ENCODE measurements around the gene ARHGEF6.

ARHGEF6 gene

DNA sequence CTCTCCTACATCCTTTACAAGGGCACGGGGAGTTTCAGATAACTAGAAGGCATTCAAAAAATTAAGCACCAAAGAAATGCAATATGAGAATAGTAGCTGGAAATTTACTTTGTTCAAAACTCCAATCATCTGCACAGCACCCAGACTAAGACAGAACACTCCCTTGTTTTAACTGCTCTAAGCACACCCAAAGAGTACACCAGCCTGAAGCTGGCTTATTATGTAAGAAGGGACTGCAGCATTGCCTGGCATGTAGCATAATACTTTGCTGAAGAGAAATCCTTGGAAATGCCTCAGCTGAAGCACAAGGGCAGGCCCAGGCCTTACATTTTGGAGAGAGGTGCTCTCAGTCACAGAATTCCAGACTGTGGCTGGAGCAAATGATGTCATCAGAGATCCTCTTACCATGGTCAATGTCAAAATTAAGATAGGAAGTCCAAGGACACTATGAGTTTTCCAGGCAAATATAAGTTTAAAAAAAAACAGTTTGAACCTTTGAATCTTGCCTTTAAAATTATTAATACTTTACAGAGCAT is 14.8 kb downstream of the ARHGEF6 start:
- no CpG with 5 or more reads among the region's 1 CpG for WGBS, 2 donors (ENCODE audit: extremely low coverage in 2 of 2, insufficient read length in 2 of 2, insufficient replicate concordance in 1 of 2)
- Histone ChIP-seq H2BK120ac (ENCODE audit: low read depth, low read length) (no peak overlapping the region), H3K4me2 (ENCODE audit: insufficient read depth, low read length, poor library complexity, severe bottlenecking) (no peak overlapping the region), H3K4me1 (ENCODE audit: control insufficient read depth in 2 of 2, insufficient read depth in 1 of 2, low read depth in 1 of 2, low read length in 2 of 2) (peaks cover 0 to 3% of the 10 kb centered on the region in 2 donors), H2BK5ac (ENCODE audit: low read length) (no peak overlapping the region), H4K91ac (ENCODE audit: low read depth, low read length, poor library complexity) (no peak overlapping the region), H3K23ac (ENCODE audit: low read depth, low read length, poor library complexity) (no peak overlapping the region), H3K79me1 (ENCODE audit: low read depth, low read length) (no peaks in the 10 kb centered on the region), H3K4ac (ENCODE audit: low read length) (no peak overlapping the region), H3K9ac (ENCODE audit: low read depth, low read length, poor library complexity) (no peak overlapping the region), H3K9me3 (replicated peaks in 1 of 2; ENCODE audit: control insufficient read depth in 2 of 2, insufficient read depth in 1 of 2, low read depth in 1 of 2, low read length in 2 of 2) (peaks cover 0 to 9% of the 10 kb centered on the region in 2 donors), H3K27ac (replicated peaks; ENCODE audit: low read length) (no peak overlapping the region), H3K18ac (ENCODE audit: low read length) (no peak overlapping the region), H3K4me3 (ENCODE audit: low read length in 2 of 2) (no peak overlapping the region), H4K8ac (ENCODE audit: low read depth, low read length) (no peak overlapping the region), H3K36me3 (replicated peaks in 1 of 2; ENCODE audit: control insufficient read depth in 2 of 2, insufficient read depth in 2 of 2, low read length in 2 of 2) (no peaks in the 10 kb centered on the region), H2AFZ (ENCODE audit: low read length) (no peak overlapping the region), H3K27me3 (ENCODE audit: control insufficient read depth in 3 of 3, insufficient read depth in 3 of 3, low read depth in 1 of 3, low read length in 3 of 3) (peaks cover 0 to 7% (median 3%) of the 10 kb centered on the region in 3 experiments), H2BK12ac (ENCODE audit: low read length) (no peak overlapping the region), H3K14ac (ENCODE audit: low read length) (no peak overlapping the region), H2BK15ac (ENCODE audit: low read length) (no peak overlapping the region), H2AK5ac (ENCODE audit: low read depth, low read length) (no peak overlapping the region)
- no peak for DNase-seq (ENCODE audit: low spot score)

- Histone ChIP-seq H2BK5ac (ENCODE audit: low read length) (no peak overlapping the region), H3K36me3 (replicated peaks in 1 of 2; ENCODE audit: control insufficient read depth in 2 of 2, insufficient read depth in 2 of 2, low read length in 2 of 2) (no peaks in the 10 kb centered on the region), H3K4ac (ENCODE audit: low read length) (no peak overlapping the region), H3K4me1 (ENCODE audit: control insufficient read depth in 2 of 2, insufficient read depth in 1 of 2, low read depth in 1 of 2, low read length in 2 of 2) (peaks cover 0 to 11% of the 10 kb centered on the region in 2 donors), H2BK15ac (ENCODE audit: low read length) (no peak overlapping the region), H2BK12ac (ENCODE audit: low read length) (no peak overlapping the region), H2AK5ac (ENCODE audit: low read depth, low read length) (no peak overlapping the region), H2BK120ac (ENCODE audit: low read depth, low read length) (no peak overlapping the region), H2AFZ (ENCODE audit: low read length) (no peak overlapping the region), H3K27me3 (ENCODE audit: control insufficient read depth in 3 of 3, insufficient read depth in 3 of 3, low read depth in 1 of 3, low read length in 3 of 3) (peaks cover 0 to 7% (median 3%) of the 10 kb centered on the region in 3 experiments), H3K4me3 (ENCODE audit: low read length in 2 of 2) (no peak overlapping the region), H4K8ac (ENCODE audit: low read depth, low read length) (no peak overlapping the region), H3K79me1 (ENCODE audit: low read depth, low read length) (no peaks in the 10 kb centered on the region), H4K91ac (ENCODE audit: low read depth, low read length, poor library complexity) (no peak overlapping the region), H3K14ac (ENCODE audit: low read length) (no peak overlapping the region), H3K27ac (replicated peaks; ENCODE audit: low read length) (no peak overlapping the region), H3K18ac (ENCODE audit: low read length) (no peak overlapping the region), H3K9me3 (replicated peaks in 1 of 2; ENCODE audit: control insufficient read depth in 2 of 2, insufficient read depth in 1 of 2, low read depth in 1 of 2, low read length in 2 of 2) (peaks cover 0 to 9% of the 10 kb centered on the region in 2 donors), H3K4me2 (ENCODE audit: insufficient read depth, low read length, poor library complexity, severe bottlenecking) (no peak overlapping the region), H3K23ac (ENCODE audit: low read depth, low read length, poor library complexity) (no peak overlapping the region), H3K9ac (ENCODE audit: low read depth, low read length, poor library complexity) (no peak overlapping the region)
- no peak for DNase-seq (ENCODE audit: low spot score)
- no CpG with 5 or more reads among the region's 5 CpGs for WGBS, 2 donors (ENCODE audit: extremely low coverage in 2 of 2, insufficient read length in 2 of 2, insufficient replicate concordance in 1 of 2)
Measured at GRCh38 chrX:136764206-136764605, 16.5 kb downstream of the ARHGEF6 start.

DNA sequence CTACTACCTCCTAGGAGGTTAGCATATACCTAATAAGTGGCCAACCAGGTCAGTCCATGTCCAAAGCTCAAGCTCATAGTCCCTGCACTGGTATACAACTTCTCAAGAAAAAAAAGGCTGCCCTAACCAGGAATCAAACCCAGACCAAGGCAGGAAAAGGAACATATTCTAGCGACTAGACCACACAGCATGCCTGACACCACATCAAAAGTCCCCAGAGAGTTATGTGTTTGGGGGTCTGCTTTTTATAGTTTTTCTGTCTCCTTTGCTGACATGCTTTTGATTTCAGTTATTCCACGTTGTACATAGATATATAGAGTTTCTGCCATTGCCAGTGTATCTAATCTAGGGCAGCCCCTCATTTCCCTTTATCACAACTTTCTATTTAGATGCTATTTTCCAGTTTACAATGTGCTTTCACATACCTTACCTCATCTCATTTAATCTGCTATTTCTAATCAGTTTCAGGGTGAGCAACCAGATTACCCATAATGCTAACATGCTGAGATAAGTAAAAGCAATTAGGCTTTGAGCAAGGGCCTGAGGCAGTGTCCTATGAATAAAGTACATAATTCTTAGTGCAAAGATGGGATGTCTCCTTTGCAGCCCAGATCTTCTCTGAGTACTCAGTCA is 17.8 kb downstream of the ARHGEF6 start:
- no peak overlapping the region for H4K91ac ChIP-seq (ENCODE audit: low read depth, low read length, poor library complexity)
- H3K9me3 ChIP-seq (replicated peaks in 1 of 2; ENCODE audit: control insufficient read depth in 2 of 2, insufficient read depth in 1 of 2, low read depth in 1 of 2, low read length in 2 of 2) = peaks cover 0 to 9% of the 10 kb centered on the region in 2 donors
- no peak overlapping the region for H3K27ac ChIP-seq (replicated peaks; ENCODE audit: low read length)
- no peak overlapping the region for H2BK5ac ChIP-seq (ENCODE audit: low read length)
- no peak overlapping the region for H3K23ac ChIP-seq (ENCODE audit: low read depth, low read length, poor library complexity)
- no peak overlapping the region for H3K4me2 ChIP-seq (ENCODE audit: insufficient read depth, low read length, poor library complexity, severe bottlenecking)
- H3K4ac ChIP-seq (ENCODE audit: low read length) = no peak overlapping the region
- no peak overlapping the region for H2BK12ac ChIP-seq (ENCODE audit: low read length)
- H3K27me3 ChIP-seq (ENCODE audit: control insufficient read depth in 3 of 3, insufficient read depth in 3 of 3, low read depth in 1 of 3, low read length in 3 of 3) = peaks cover 0 to 3% (median under 1%) of the 10 kb centered on the region in 3 experiments
- H3K4me3 ChIP-seq (ENCODE audit: low read length in 2 of 2) = no peak overlapping the region
- no CpG with 5 or more reads among the region's 2 CpGs for WGBS, 2 donors (ENCODE audit: extremely low coverage in 2 of 2, insufficient read length in 2 of 2, insufficient replicate concordance in 1 of 2)
- H2AK5ac ChIP-seq (ENCODE audit: low read depth, low read length) = no peak overlapping the region
- no peak overlapping the region for H2BK120ac ChIP-seq (ENCODE audit: low read depth, low read length)
- H3K36me3 ChIP-seq (replicated peaks in 1 of 2; ENCODE audit: control insufficient read depth in 2 of 2, insufficient read depth in 2 of 2, low read length in 2 of 2) = no peaks in the 10 kb centered on the region
- no peak overlapping the region for H2BK15ac ChIP-seq (ENCODE audit: low read length)
- H4K8ac ChIP-seq (ENCODE audit: low read depth, low read length) = no peak overlapping the region
- no peak overlapping the region for H2AFZ ChIP-seq (ENCODE audit: low read length)
- no peak overlapping the region for H3K9ac ChIP-seq (ENCODE audit: low read depth, low read length, poor library complexity)
- peaks cover 0 to 9% of the 10 kb centered on the region in 2 donors for H3K4me1 ChIP-seq (ENCODE audit: control insufficient read depth in 2 of 2, insufficient read depth in 1 of 2, low read depth in 1 of 2, low read length in 2 of 2)
- H3K18ac ChIP-seq (ENCODE audit: low read length) = no peak overlapping the region
- H3K79me1 ChIP-seq (ENCODE audit: low read depth, low read length) = no peaks in the 10 kb centered on the region
- DNase-seq (ENCODE audit: low spot score) = no peak
- no peak overlapping the region for H3K14ac ChIP-seq (ENCODE audit: low read length)

DNA sequence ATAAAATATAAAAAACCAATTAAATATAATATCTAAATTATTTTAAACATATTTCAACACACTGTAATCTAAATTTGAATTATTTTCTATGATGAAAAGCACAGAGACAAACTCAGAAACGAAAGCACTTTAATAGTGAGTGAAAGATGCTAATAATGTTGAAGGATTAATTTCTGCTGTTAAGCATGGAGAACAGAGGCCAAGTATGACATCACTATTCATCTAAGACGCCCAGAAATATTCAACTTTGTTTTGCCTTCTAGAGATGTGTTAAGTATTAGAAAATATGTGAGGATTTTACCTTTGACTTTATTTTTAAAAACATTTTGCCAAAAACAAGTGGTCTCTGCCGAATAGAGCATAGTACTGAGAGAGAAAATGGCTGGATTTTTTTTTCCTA is 19.3 kb downstream of the ARHGEF6 start:
- DNase-seq (ENCODE audit: low spot score) = no peak
- H3K23ac ChIP-seq (ENCODE audit: low read depth, low read length, poor library complexity) = no peak overlapping the region
- no peak overlapping the region for H2AK5ac ChIP-seq (ENCODE audit: low read depth, low read length)
- H3K36me3 ChIP-seq (replicated peaks in 1 of 2; ENCODE audit: control insufficient read depth in 2 of 2, insufficient read depth in 2 of 2, low read length in 2 of 2) = no peaks in the 10 kb centered on the region
- no peaks in the 10 kb centered on the region for H3K79me1 ChIP-seq (ENCODE audit: low read depth, low read length)
- H2BK15ac ChIP-seq (ENCODE audit: low read length) = no peak overlapping the region
- no peak overlapping the region for H2AFZ ChIP-seq (ENCODE audit: low read length)
- H3K14ac ChIP-seq (ENCODE audit: low read length) = no peak overlapping the region
- H3K4me2 ChIP-seq (ENCODE audit: insufficient read depth, low read length, poor library complexity, severe bottlenecking) = no peak overlapping the region
- H3K18ac ChIP-seq (ENCODE audit: low read length) = no peak overlapping the region
- no peak overlapping the region for H2BK12ac ChIP-seq (ENCODE audit: low read length)
- no peak overlapping the region for H3K4me3 ChIP-seq (ENCODE audit: low read length in 2 of 2)
- no peak overlapping the region for H3K27ac ChIP-seq (replicated peaks; ENCODE audit: low read length)
- no peak overlapping the region for H4K91ac ChIP-seq (ENCODE audit: low read depth, low read length, poor library complexity)
- no peak overlapping the region for H3K4ac ChIP-seq (ENCODE audit: low read length)
- H2BK120ac ChIP-seq (ENCODE audit: low read depth, low read length) = no peak overlapping the region
- WGBS, 2 donors (ENCODE audit: extremely low coverage in 2 of 2, insufficient read length in 2 of 2, insufficient replicate concordance in 1 of 2) = no CpG with 5 or more reads among the region's 3 CpGs
- no peak overlapping the region for H2BK5ac ChIP-seq (ENCODE audit: low read length)
- peaks cover 0 to 7% of the 10 kb centered on the region in 2 donors for H3K4me1 ChIP-seq (ENCODE audit: control insufficient read depth in 2 of 2, insufficient read depth in 1 of 2, low read depth in 1 of 2, low read length in 2 of 2)
- no peak overlapping the region for H3K9ac ChIP-seq (ENCODE audit: low read depth, low read length, poor library complexity)
- H4K8ac ChIP-seq (ENCODE audit: low read depth, low read length) = no peak overlapping the region
- no peaks in the 10 kb centered on the region for H3K27me3 ChIP-seq (ENCODE audit: control insufficient read depth in 3 of 3, insufficient read depth in 3 of 3, low read depth in 1 of 3, low read length in 3 of 3)
- peaks cover 0 to 9% of the 10 kb centered on the region in 2 donors for H3K9me3 ChIP-seq (replicated peaks in 1 of 2; ENCODE audit: control insufficient read depth in 2 of 2, insufficient read depth in 1 of 2, low read depth in 1 of 2, low read length in 2 of 2)

All from neuronal stem cell (in vitro differentiated cells).